ENCODE measurements around the gene CACNA1A. TPM values are rescaled to one million over a fixed set of nuclear protein-coding genes. Genes with fewer than 3 reads are reported as not detected.

The CACNA1A gene
- total RNA-seq, 6 experiments from 2014 or later, result 1.3 to 13.2 (median 10.0) TPM

- Mint-ChIP-seq H3K4me1 (ENCODE audit: low read depth) (no peaks in the 10 kb centered on the region), H3K36me3 (ENCODE audit: low read depth) (peaks cover 4% of the 10 kb centered on the region; the same call in 1 of the 2 replicates), H3K4me3 (no peak overlapping the region), H3K27me3 (ENCODE audit: insufficient read depth) (peaks cover 21% of the 10 kb centered on the region), H3K9me3 (no peaks in the 10 kb centered on the region), H3K27ac (no peak overlapping the region)
- no peak for DNase-seq
- no peak for TF ChIP-seq CTCF (IDR thresholded peaks at IDR 0.05)
These were observed 191.5 kb downstream of the CACNA1A start for GRCh38 chr19:13314761-13315160.

- H3K36me3 Mint-ChIP-seq (ENCODE audit: low read depth), result peaks cover 4% of the 10 kb centered on the region; the same call in 1 of the 2 replicates
- no peaks in the 10 kb centered on the region for H3K9me3 Mint-ChIP-seq
- no peak for TF ChIP-seq CTCF (IDR thresholded peaks at IDR 0.05)
- H3K4me3 Mint-ChIP-seq, result no peak overlapping the region
- H3K27ac Mint-ChIP-seq, result no peak overlapping the region
- peaks cover 22% of the 10 kb centered on the region for H3K27me3 Mint-ChIP-seq (ENCODE audit: insufficient read depth)
- DNase-seq, result no peak
- no peaks in the 10 kb centered on the region for H3K4me1 Mint-ChIP-seq (ENCODE audit: low read depth)
These were observed 192.4 kb downstream of the CACNA1A start for GRCh38 chr19:13313875-13314274.

GRCh38 chr19:13309864-13310263, 196.4 kb downstream of the CACNA1A start:
- TF ChIP-seq CTCF (IDR thresholded peaks at IDR 0.05), result no peak
- peaks cover 11% of the 10 kb centered on the region for H3K27me3 Mint-ChIP-seq (ENCODE audit: insufficient read depth)

DNA sequence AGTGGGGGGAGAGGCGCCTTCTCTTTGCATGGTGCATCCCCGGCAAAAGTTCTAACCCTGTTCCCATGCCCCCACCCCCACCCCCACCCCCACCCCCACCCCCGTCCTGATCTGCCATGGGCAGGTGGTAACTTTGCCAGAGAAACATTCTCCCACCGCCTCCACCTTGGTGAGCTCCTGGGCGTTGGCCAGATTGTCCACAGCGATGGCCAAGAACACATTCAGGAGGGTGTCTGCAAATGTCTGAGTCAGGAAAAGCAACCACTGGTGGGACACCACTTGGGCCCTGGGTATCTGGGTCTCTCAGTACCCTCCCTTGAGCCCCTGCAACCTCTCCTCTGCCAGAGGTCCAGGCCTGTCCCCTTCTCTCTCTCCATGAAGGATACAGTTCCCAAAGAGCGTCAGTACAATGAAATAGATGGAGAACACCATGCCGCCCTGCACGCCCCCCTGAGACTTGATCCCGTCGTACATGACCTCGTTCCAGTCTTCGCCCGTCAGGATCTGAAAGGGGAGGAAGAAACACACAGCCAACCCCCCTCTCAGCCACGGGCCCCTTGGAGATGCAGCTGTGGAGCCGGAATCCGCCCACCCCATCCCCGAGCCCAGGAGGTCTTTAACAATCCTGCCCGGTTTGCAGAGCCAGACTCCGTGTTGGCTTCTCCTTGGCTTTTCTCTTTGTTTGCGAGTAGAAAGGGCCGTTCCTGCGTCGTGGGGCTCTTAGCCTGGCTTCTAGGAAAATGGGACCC, 202.7 kb downstream of the CACNA1A start:
- Mint-ChIP-seq H3K27ac (no peak overlapping the region), H3K27me3 (ENCODE audit: insufficient read depth) (peaks cover 28% of the 10 kb centered on the region)

More at GRCh38 chr19:13309864-13310263, 196.4 kb downstream of the CACNA1A start:
- no peaks in the 10 kb centered on the region for H3K9me3 Mint-ChIP-seq
- H3K36me3 Mint-ChIP-seq (ENCODE audit: low read depth), result 0 out of 2 replicates have a peak, but pooled peaks cover 4% of the 10 kb centered on the region
- H3K4me1 Mint-ChIP-seq (ENCODE audit: low read depth), result no peaks in the 10 kb centered on the region
- H3K4me3 Mint-ChIP-seq, result no peak overlapping the region
- no peak for DNase-seq
- no peak overlapping the region for H3K27ac Mint-ChIP-seq

GRCh38 chr19:13302526-13303270, 203.6 kb downstream of the CACNA1A start:
- H3K4me3 Mint-ChIP-seq, result no peak overlapping the region

More for the DNA sequence above, 202.7 kb downstream of the CACNA1A start:
- TF ChIP-seq CTCF (IDR thresholded peaks at IDR 0.05), result no peak
- H3K36me3 Mint-ChIP-seq (ENCODE audit: low read depth), result no peaks in the 10 kb centered on the region; the same call in 1 of the 2 replicates
- DNase-seq, result no peak
- 0 out of 2 replicates have a peak, but pooled peaks cover 4% of the 10 kb centered on the region for H3K4me1 Mint-ChIP-seq (ENCODE audit: low read depth)
- no peak overlapping the region for H3K4me3 Mint-ChIP-seq
- no peaks in the 10 kb centered on the region for H3K9me3 Mint-ChIP-seq

More at GRCh38 chr19:13302526-13303270, 203.6 kb downstream of the CACNA1A start:
- Mint-ChIP-seq H3K36me3 (ENCODE audit: low read depth) (no peaks in the 10 kb centered on the region; the same call in 1 of the 2 replicates), H3K27me3 (ENCODE audit: insufficient read depth) (peaks cover 28% of the 10 kb centered on the region), H3K4me1 (ENCODE audit: low read depth) (0 out of 2 replicates have a peak, but pooled peaks cover 4% of the 10 kb centered on the region), H3K27ac (no peak overlapping the region), H3K9me3 (no peaks in the 10 kb centered on the region)
- DNase-seq, result no peak
- TF ChIP-seq CTCF (IDR thresholded peaks at IDR 0.05), result no peak
